NB4 (cell line): Measurements from ENCODE around the gene LTBP2.

Experiments
- DNase-seq: peaks from one replicate; pipeline ENCODE4 v3.0.0; 2010; ENCODE audit warnings: low read depth
- H3K4me3 ChIP-seq: one replicate; pipeline ENCODE4 v1.5.1; 2011; ENCODE audit warnings: mild to moderate bottlenecking, low read depth, low read length, moderate library complexity
- CTCF ChIP-seq: IDR thresholded peaks from one replicate; pipeline ENCODE4 v1.5.1; 2012; ENCODE audit warnings: low read depth, low read length
- MAX ChIP-seq: IDR thresholded peaks from 2 replicates; pipeline ENCODE4 v1.6.1; 2011; ENCODE audit warnings: low read depth, low read length
- MYC ChIP-seq: IDR thresholded peaks from 2 replicates; pipeline ENCODE4 v1.6.1; 2011; ENCODE audit warnings: low read depth, low read length
- POLR2A ChIP-seq: IDR thresholded peaks from 2 replicates; pipeline ENCODE4 v1.6.1; 2011; ENCODE audit warnings: mild to moderate bottlenecking; ENCODE audit not compliant: insufficient read length; ENCODE audit errors: extremely low read depth

Gene LTBP2

GRCh38 chr14:74606727-74607126 lies 5.3 kb downstream of the LTBP2 start:
- DNase-seq, result no peak
- no peak for TF ChIP-seq POLR2A
- TF ChIP-seq MAX, result no peak
- TF ChIP-seq MYC, result no peak
- H3K4me3 ChIP-seq, result no peak overlapping the region

- DNase-seq, result no peak
- TF ChIP-seq CTCF (no peak), MYC (no peak), POLR2A (no peak), MAX (no peak)
- no peak overlapping the region for H3K4me3 ChIP-seq
Observed at GRCh38 chr14:74605531-74606223, 6.4 kb downstream of the LTBP2 start.

- TF ChIP-seq CTCF, result no peak
- no peak for TF ChIP-seq POLR2A
- no peak for TF ChIP-seq MYC
- no peak for TF ChIP-seq MAX
- H3K4me3 ChIP-seq, result no peak overlapping the region
- no peak for DNase-seq
Observed at GRCh38 chr14:74604911-74605310, 7.1 kb downstream of the LTBP2 start.

- no peak overlapping the region for H3K4me3 ChIP-seq
- TF ChIP-seq CTCF (no peak), MAX (no peak)
- no peak for DNase-seq
Observed at GRCh38 chr14:74604157-74604556, 7.9 kb downstream of the LTBP2 start.

- no peak for DNase-seq
- TF ChIP-seq POLR2A, result no peak
- TF ChIP-seq MAX, result no peak
- TF ChIP-seq CTCF, result no peak
- no peak for TF ChIP-seq MYC
- H3K4me3 ChIP-seq, result no peak overlapping the region
Observed at GRCh38 chr14:74601982-74602381, 10.1 kb downstream of the LTBP2 start.

- DNase-seq, result no peak
- no peak for TF ChIP-seq POLR2A
- TF ChIP-seq MAX, result no peak
- TF ChIP-seq CTCF, result no peak
- TF ChIP-seq MYC, result no peak
Observed at GRCh38 chr14:74599946-74600345, 12.1 kb downstream of the LTBP2 start.

More at GRCh38 chr14:74599946-74600345, 12.1 kb downstream of the LTBP2 start:
- H3K4me3 ChIP-seq, result no peak overlapping the region
